ENCODE data around the gene CDC27. TPM values are rescaled to one million over a fixed set of nuclear protein-coding genes. Genes with fewer than 3 reads are reported as not detected.
"Not testable (repeated sequence)": the region's sequence is repeated elsewhere in the genome, so short reads cannot be mapped to it uniquely, and the experiment has no call there.

CDC27 gene
- total and polyA plus RNA-seq, 2 donors (not counting 1 experiment from before 2014, with no cell fraction given), result 20.5 to 90.7 TPM

DNA sequence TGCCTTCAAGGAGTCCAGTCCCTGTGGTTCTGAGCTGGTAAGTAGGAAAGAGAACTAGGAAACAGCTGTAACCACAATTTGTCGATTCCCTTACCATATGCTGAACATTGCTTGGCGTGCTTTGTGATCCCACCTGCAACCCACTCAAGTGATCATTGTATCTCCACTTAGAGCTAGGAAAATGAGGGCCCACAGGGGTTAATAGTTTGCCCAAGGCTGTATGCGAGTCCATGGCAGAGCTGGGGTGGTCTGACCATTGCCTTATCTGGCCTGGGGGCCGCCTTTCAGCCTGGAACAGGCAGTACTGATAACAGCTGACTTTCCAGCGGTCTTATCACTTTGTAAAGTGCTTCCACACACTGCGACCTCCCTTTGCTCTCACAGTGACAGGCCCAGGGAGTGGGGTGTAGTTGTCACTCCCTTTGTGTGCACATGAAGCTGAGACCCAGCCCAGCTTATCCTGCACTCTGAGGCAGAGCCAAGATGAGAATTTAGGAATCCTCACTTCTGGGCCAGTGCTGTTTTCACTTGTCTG is 29.9 kb upstream of the CDC27 start:
- Mint-ChIP-seq H3K4me1 (peaks cover 41% of the 10 kb centered on the region), H3K9me3 (ENCODE audit: insufficient read depth) (no peaks in the 10 kb centered on the region), H3K4me3 (peak overlapping the region; percentile 23), H3K27me3 (no peaks in the 10 kb centered on the region), H3K27ac (no peak overlapping the region)
- DNase-seq (peak; percentile 43), ATAC-seq (ENCODE audit: low read depth) (peak; percentile 44)
- Histone ChIP-seq H3K4me3 (ENCODE audit: control extremely low read depth in 1 of 5, extremely low read depth in 1 of 5, insufficient read depth in 1 of 5, low read depth in 2 of 5, low read length in 4 of 5) (no peak overlapping the region), H3K9ac (ENCODE audit: low read length) (no peak overlapping the region), H3K4me2 (replicated peaks; ENCODE audit: low read depth, low read length, poor library complexity, severe bottlenecking) (peak overlapping the region; percentile 53), H3K79me2 (ENCODE audit: control insufficient read depth, insufficient read depth, low read length) (no peaks in the 10 kb centered on the region), H3K27ac (ENCODE audit: low read length in 2 of 2) (no peak overlapping the region), H4K20me1 (ENCODE audit: control insufficient read depth, insufficient read depth, low read length, poor library complexity, severe bottlenecking) (no peaks in the 10 kb centered on the region), H3K27me3 (replicated peaks in 1 of 4; ENCODE audit: control extremely low read depth in 1 of 4, control insufficient read depth in 3 of 4, insufficient read depth in 4 of 4, low read length in 3 of 4) (no peaks in the 10 kb centered on the region), H2AFZ (ENCODE audit: insufficient read depth, low read depth, low read length, poor library complexity, severe bottlenecking) (peak overlapping the region; percentile 4), H3K4me1 (ENCODE audit: control insufficient read depth in 2 of 2, insufficient read depth in 2 of 2, low read length in 2 of 2) (peaks cover 37 to 49% of the 10 kb centered on the region in 2 donors), H3K36me3 (replicated peaks in 1 of 2; ENCODE audit: control extremely low read depth in 1 of 2, control insufficient read depth in 1 of 2, extremely low read depth in 1 of 2, insufficient read depth in 2 of 2, low read length in 1 of 2) (no peaks in the 10 kb centered on the region), H3K9me3 (ENCODE audit: control extremely low read depth in 1 of 3, control insufficient read depth in 2 of 3, insufficient read depth in 1 of 3, low read length in 2 of 3) (peaks cover 0 to 9% (median 0%) of the 10 kb centered on the region in 3 donors)
- 36% methylated on average over 3 of the region's 6 CpGs for whole genome bisulfite sequencing (ENCODE audit: insufficient coverage)
- no peak for TF ChIP-seq EZH2 (IDR thresholded peaks at IDR 0.05; ENCODE audit: borderline replicate concordance, insufficient read depth, low read depth, low read length, poor library complexity, severe bottlenecking)
- TF ChIP-seq CTCF (IDR thresholded peaks at IDR 0.05), result no peak
- intact Hi-C loops (cut with micrococcal nuclease), result no loop called here
- ChIA-PET CTCF (interaction anchor here (0.8 to 3.6 kb wide), 5 partner anchors 10 to 97 kb away, joined by 3 to 27 read pairs (median 4); no protein-coding TSS in a partner anchor), POLR2A (interaction anchor here (0.6 kb wide), 1 partner anchor 106 kb away, joined by 4 read pairs; no protein-coding TSS in a partner anchor)

- CTCF ChIA-PET, result interaction anchor here (0.6 kb wide), 1 partner anchor 17 kb away, joined by 3 read pairs; no protein-coding TSS in a partner anchor
- POLR2A ChIA-PET, result interaction anchor here (0.6 to 0.9 kb wide), 4 partner anchors 8 to 616 kb away, joined by 3 to 8 read pairs (median 4); partner anchors contain the start of gene MYL4
These were observed 28.2 kb upstream of the CDC27 start for GRCh38 chr17:47217279-47217678.

GRCh38 chr17:47216821-47217220 is 27.7 kb upstream of the CDC27 start:
- WGBS (ENCODE audit: insufficient coverage), result no CpG with 5 or more reads among the region's 4 CpGs
- intact Hi-C loops (cut with micrococcal nuclease), result not testable (repeated sequence)

More at GRCh38 chr17:47217279-47217678, 28.2 kb upstream of the CDC27 start:
- peaks cover 43% of the 10 kb centered on the region for H3K4me1 Mint-ChIP-seq
- H3K36me3 ChIP-seq (replicated peaks in 1 of 2; ENCODE audit: control extremely low read depth in 1 of 2, control insufficient read depth in 1 of 2, extremely low read depth in 1 of 2, insufficient read depth in 2 of 2, low read length in 1 of 2); ATAC-seq (ENCODE audit: low read depth); H3K9me3 Mint-ChIP-seq (ENCODE audit: insufficient read depth); H3K27me3 ChIP-seq (replicated peaks in 1 of 4; ENCODE audit: control extremely low read depth in 1 of 4, control insufficient read depth in 3 of 4, insufficient read depth in 4 of 4, low read length in 3 of 4); H3K4me3 ChIP-seq (ENCODE audit: control extremely low read depth in 1 of 5, extremely low read depth in 1 of 5, insufficient read depth in 1 of 5, low read depth in 2 of 5, low read length in 4 of 5); DNase-seq; H3K9me3 ChIP-seq (ENCODE audit: control extremely low read depth in 1 of 3, control insufficient read depth in 2 of 3, insufficient read depth in 1 of 3, low read length in 2 of 3); H3K79me2 ChIP-seq (ENCODE audit: control insufficient read depth, insufficient read depth, low read length); H3K4me2 ChIP-seq (replicated peaks; ENCODE audit: low read depth, low read length, poor library complexity, severe bottlenecking); H3K27me3 Mint-ChIP-seq; H3K9ac ChIP-seq (ENCODE audit: low read length); H3K27ac Mint-ChIP-seq; H3K27ac ChIP-seq (ENCODE audit: low read length in 2 of 2); H4K20me1 ChIP-seq (ENCODE audit: control insufficient read depth, insufficient read depth, low read length, poor library complexity, severe bottlenecking); H2AFZ ChIP-seq (ENCODE audit: insufficient read depth, low read depth, low read length, poor library complexity, severe bottlenecking); intact Hi-C loops (cut with micrococcal nuclease); H3K4me3 Mint-ChIP-seq: not testable (repeated sequence)
- H3K4me1 ChIP-seq (ENCODE audit: control insufficient read depth in 2 of 2, insufficient read depth in 2 of 2, low read length in 2 of 2), result peaks cover 37 to 49% of the 10 kb centered on the region in 2 donors
- no CpG with 5 or more reads among the region's 2 CpGs for WGBS (ENCODE audit: insufficient coverage)

More at GRCh38 chr17:47216821-47217220, 27.7 kb upstream of the CDC27 start:
- H3K27me3 Mint-ChIP-seq; H3K27me3 ChIP-seq (replicated peaks in 1 of 4; ENCODE audit: control extremely low read depth in 1 of 4, control insufficient read depth in 3 of 4, insufficient read depth in 4 of 4, low read length in 3 of 4); H3K27ac Mint-ChIP-seq; H3K79me2 ChIP-seq (ENCODE audit: control insufficient read depth, insufficient read depth, low read length); H3K4me3 Mint-ChIP-seq; ATAC-seq (ENCODE audit: low read depth); H3K9ac ChIP-seq (ENCODE audit: low read length); H3K9me3 ChIP-seq (ENCODE audit: control extremely low read depth in 1 of 3, control insufficient read depth in 2 of 3, insufficient read depth in 1 of 3, low read length in 2 of 3); H2AFZ ChIP-seq (ENCODE audit: insufficient read depth, low read depth, low read length, poor library complexity, severe bottlenecking); H3K36me3 ChIP-seq (replicated peaks in 1 of 2; ENCODE audit: control extremely low read depth in 1 of 2, control insufficient read depth in 1 of 2, extremely low read depth in 1 of 2, insufficient read depth in 2 of 2, low read length in 1 of 2); H4K20me1 ChIP-seq (ENCODE audit: control insufficient read depth, insufficient read depth, low read length, poor library complexity, severe bottlenecking); DNase-seq; H3K4me3 ChIP-seq (ENCODE audit: control extremely low read depth in 1 of 5, extremely low read depth in 1 of 5, insufficient read depth in 1 of 5, low read depth in 2 of 5, low read length in 4 of 5); H3K27ac ChIP-seq (ENCODE audit: low read length in 2 of 2); H3K9me3 Mint-ChIP-seq (ENCODE audit: insufficient read depth); H3K4me2 ChIP-seq (replicated peaks; ENCODE audit: low read depth, low read length, poor library complexity, severe bottlenecking): not testable (repeated sequence)
- ChIA-PET POLR2A (interaction anchor here (0.6 to 0.9 kb wide), 2 partner anchors 12 to 617 kb away, joined by 5 to 8 read pairs; no protein-coding TSS in a partner anchor), CTCF (interaction anchor here (0.6 kb wide), 1 partner anchor 17 kb away, joined by 3 read pairs; no protein-coding TSS in a partner anchor)
- H3K4me1 ChIP-seq (ENCODE audit: control insufficient read depth in 2 of 2, insufficient read depth in 2 of 2, low read length in 2 of 2), result peaks cover 36 to 47% of the 10 kb centered on the region in 2 donors
- H3K4me1 Mint-ChIP-seq, result peaks cover 43% of the 10 kb centered on the region

Data from B cell (primary cell).